ENCODE data around the gene POLR1E.

The POLR1E gene, protein sequence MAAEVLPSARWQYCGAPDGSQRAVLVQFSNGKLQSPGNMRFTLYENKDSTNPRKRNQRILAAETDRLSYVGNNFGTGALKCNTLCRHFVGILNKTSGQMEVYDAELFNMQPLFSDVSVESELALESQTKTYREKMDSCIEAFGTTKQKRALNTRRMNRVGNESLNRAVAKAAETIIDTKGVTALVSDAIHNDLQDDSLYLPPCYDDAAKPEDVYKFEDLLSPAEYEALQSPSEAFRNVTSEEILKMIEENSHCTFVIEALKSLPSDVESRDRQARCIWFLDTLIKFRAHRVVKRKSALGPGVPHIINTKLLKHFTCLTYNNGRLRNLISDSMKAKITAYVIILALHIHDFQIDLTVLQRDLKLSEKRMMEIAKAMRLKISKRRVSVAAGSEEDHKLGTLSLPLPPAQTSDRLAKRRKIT

DNA sequence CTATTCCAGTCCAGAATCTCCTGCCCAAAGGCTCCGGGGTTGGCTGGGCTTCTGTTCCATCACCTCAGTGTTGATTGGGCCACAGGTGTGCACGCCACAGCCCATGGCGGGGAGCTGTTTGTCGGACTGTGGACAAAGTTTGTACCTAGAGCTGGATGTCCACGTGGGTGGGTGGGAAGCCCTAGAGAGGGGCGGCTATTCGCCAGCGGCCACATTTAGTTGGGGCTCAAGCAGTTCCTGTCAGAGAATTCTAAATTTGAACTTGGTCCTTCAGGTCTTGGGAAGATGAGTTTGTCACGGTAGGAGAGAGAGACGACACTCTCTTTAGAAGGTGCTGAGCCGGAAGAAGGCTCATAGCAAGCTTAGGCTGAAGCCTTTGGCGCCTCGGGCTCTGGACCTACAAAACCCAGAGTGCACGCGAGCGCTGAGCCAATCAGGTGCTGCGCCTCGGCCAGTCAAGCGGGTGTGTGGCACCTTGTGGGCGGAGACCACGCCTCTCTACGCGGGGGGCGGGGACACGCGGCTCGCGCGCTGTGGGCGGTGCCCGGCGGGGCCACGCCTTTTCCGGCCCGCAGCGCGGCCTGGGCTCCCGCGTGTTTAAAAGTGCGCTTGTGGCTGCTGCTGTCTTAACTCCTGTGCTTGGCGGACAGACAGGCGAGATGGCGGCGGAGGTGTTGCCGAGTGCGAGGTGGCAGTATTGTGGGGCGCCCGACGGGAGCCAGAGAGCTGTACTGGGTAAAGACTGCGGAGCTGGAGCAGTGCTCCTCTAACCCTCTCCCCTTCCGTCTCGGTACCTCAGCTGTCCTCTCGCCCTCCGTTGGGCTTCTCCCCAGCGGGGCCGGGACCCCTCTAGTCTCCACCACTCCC is at the start of gene POLR1E:
POLR1E (plus strand) TSS at position 560 of the 867 bp plus-strand sequence; CDS start at position 660, 100 bp downstream.
- intact Hi-C loops (cut with DNase I) = loop anchor here (10.0 kb wide), 2 partner anchors 109 to 419 kb away; partner anchors contain the start of genes SLC25A51 and TOMM5
- peak; percentile 87 to 98 (median 94) for DNase-seq

DNA sequence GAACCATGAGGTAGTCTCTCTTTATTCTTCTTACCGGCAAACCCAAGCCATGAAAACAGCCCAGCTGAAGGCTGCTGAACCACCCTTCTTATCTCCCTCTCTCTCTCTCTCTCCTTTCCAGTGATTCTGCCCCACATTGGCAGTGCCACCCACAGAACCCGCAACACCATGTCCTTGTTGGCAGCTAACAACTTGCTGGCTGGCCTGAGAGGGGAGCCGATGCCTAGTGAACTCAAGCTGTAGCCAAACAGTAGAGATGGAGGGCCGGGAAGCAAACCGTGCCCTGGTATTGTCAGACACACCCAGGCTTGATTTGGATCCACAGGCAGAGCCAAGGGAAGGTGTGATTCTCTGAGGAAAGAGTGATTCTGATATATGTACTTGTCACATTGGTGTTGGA is 49.2 kb upstream of the POLR1E start:
- DNase-seq = peak in 12 of 42 donors; percentile 13 to 66 (median 42)
- intact Hi-C loops (cut with DNase I) = no loop called here

DNA sequence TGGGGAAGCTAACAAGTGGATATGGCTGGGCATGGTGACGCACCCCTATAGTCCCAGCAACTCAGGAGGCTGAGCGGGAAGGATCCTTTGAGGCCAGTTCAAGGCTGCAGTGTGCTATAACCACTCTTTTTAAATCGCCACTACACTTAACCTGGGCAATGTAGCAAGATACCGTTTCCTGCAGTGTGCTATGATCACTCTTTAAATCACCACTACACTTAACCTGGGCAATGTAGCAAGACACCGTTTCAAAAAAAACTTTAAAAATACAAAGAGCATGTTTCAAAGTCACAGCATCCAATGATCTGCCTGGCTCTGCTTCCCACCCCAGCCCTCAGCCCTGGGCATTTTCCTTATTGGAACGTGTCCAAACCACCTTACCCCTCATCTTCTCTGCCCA is 48.7 kb upstream of the POLR1E start:
- no peak for DNase-seq
- intact Hi-C loops (cut with DNase I) = no loop called here

DNA sequence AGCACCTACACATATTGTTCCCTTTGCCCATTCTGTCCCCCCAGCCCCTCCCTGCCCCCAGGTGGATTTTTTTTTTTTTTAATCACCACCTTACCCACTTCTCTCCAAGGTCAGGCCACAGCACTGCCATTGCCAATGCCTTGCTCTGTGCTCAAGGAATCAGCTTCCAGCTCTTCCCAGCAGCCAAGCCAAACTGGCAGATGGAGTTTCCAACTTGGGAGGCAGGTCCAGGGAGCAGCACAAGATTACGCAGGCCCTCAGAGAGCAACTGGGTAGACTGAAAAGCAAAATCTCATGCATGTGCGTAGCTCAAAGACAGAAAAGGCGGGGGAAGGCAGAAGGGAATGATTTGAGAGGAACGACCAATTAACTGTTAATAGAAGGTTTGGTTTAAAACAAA is 48.1 kb upstream of the POLR1E start:
- intact Hi-C loops (cut with DNase I) = no loop called here

DNA sequence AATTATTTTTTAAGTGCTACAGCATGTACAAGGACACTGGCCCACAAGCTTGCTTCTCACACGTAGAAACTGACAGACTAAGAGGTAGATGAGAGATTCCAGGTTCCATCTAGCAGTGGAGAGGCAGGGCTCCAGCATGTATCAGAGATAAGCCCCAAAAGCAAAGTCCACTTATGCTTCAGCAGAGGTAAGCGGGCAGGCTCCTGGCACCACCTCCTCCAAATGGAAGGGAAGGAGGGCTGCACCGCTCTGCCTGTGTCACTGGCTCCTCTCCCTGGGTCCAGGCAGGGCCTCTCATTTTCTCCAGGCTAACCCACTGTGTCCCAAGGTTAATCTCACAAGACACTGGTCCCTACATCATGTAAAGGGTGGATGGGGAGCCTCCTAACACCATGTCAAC is 47.4 kb upstream of the POLR1E start:
- intact Hi-C loops (cut with DNase I) = no loop called here
- peak in 1 of 42 donors; percentile 7 for DNase-seq

More for the DNA sequence above, 48.1 kb upstream of the POLR1E start:
- DNase-seq = peak in 5 of 42 donors; percentile 14 to 51 (median 45)

DNA sequence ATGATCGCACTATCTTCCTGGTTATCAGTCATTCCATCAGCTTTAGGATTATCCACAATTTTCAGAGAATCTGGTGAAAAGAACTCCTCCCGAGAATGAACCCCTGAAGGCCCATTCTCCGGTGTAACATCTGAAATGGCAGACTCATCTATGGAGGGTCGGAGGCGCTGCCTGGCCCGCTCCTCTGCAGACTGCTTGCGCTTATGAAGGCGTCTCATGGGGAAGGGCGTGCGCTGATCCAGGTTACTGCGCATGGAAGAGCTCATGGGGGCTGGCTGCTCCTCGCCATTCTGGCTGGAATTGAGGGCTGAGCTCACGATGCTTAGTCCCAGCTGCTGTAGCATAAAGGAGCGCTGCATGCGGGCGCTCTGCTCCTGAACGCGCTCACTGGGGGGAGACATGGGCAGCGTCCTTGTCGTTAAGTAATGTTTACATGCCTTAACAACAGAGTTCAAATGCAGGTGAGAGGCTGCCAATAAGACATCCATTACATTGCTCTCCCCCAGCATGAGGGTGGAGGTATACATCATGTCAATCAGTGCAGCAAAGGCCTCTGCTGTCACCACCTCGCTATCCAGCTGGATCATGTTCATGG is 43.9 kb upstream of the POLR1E start:
- DNase-seq = no peak
- intact Hi-C loops (cut with DNase I) = no loop called here

DNA sequence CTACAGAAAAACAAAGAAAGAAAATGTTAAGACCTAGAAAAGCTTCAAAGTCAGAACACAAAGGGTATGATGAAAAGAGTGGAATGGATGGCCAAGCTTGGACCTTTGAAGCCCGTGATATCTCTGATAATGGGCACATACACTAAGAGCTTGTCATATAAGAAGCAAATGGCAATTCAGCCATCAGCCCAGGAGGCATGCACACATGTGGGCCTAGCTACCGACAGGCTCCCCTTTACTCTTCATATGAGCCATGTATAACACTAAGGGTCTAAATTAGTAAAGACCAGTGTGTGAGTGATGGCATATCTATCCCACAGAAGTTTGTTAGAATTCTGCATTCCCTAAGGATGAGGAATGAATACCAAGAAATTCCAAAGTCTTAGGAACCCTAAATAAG is 43.2 kb upstream of the POLR1E start:
- intact Hi-C loops (cut with DNase I) = no loop called here

DNA sequence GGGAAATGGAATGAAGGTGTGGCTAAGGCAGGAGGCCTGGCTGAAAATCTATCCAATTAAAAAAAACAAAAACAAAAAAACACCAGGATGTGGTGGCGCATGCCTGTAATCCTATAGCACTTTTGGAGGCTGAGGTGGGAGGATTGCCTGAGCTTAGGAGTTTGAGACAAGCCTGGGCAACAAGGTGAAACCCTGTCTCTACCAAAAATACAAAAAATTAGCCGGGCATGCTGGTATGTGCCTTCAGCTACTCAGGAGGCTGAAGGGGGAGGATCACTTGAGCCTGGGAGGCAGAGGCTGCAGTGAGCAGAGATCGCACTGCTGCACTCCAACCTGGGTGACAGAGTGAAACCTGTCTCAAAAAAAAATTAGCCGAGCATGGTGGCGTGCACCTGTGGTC is 42.2 kb upstream of the POLR1E start:
- DNase-seq = no peak
- intact Hi-C loops (cut with DNase I) = no loop called here

More for the DNA sequence above, 43.2 kb upstream of the POLR1E start:
- DNase-seq = no peak

DNA sequence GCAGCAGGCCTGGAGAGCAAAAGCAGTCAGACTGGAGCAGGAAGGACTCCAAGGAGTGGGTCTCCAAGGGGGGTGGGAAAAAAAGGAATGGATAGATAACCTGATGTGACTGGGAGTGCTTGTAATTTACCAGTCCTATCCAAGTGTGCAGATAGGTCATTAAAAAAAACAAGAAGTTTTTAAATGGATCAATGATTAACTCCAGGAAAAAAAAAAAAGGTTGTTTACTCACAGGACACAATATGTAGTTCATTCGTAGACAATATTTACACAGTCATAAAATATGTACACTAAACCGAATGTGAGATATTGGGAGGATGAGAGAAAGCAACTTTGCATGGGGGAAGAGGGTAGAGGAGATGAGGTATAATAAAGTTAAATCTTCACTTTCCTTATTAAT is 40.9 kb upstream of the POLR1E start:
- no peak for DNase-seq
- intact Hi-C loops (cut with DNase I) = no loop called here

DNA sequence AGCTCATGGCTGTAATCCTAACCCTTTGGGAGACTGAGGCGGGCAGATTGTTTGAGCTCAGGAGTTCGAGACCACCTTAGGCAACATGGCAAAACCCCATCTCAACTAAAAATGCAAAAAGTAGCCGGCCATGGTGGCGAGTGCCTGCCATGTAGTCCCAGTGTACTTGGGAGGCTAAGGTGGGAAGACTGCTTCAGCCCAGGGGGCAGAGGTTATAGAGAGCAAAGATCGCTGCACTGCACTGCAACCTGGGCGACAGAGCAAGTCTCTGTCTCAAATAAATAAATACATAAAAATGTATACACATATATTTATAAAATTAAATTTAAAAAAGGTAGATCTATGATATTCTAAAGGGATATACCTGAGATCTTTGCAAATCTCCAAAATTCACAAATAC is 39.9 kb upstream of the POLR1E start:
- intact Hi-C loops (cut with DNase I) = no loop called here
- DNase-seq = no peak

DNA sequence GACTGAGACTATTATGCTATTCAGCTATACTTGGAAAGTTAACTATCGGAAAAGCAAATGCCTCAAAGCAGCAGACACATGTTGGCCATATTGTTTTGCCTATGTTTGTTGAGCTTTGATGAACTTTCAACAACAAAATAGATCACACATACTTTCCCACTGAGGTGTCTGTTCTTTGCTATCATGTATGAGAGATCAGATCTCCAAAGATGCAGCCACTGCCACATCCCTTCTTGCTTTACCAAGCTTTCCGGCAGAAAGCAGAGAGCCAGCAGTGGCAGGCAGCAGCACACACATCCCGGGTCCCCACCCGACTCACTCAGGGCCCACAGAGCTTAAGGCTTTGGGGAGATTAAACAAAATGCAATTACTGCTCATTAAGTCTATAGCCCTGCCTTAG is 39.3 kb upstream of the POLR1E start:
- intact Hi-C loops (cut with DNase I) = no loop called here
- DNase-seq = no peak

DNA sequence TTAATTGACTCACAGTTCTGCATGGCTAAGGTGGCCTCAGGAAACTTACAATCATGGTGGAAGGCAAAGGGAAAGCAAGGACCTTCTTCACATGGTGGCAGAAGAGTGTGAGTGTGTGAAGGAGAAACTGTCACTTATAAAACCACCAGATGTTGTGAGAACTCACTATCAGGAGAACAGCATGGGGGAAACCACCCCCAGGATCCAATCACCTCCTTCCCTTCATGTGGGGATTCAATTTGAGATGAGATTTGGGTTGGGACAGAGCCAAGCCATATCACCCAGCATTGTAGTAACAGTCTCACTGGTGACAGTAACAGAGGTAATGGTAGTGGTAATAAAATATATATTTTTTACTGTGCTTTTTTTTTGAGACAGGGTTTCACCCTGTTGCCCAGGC is 38.6 kb upstream of the POLR1E start:
- intact Hi-C loops (cut with DNase I) = no loop called here
- no peak for DNase-seq

DNA sequence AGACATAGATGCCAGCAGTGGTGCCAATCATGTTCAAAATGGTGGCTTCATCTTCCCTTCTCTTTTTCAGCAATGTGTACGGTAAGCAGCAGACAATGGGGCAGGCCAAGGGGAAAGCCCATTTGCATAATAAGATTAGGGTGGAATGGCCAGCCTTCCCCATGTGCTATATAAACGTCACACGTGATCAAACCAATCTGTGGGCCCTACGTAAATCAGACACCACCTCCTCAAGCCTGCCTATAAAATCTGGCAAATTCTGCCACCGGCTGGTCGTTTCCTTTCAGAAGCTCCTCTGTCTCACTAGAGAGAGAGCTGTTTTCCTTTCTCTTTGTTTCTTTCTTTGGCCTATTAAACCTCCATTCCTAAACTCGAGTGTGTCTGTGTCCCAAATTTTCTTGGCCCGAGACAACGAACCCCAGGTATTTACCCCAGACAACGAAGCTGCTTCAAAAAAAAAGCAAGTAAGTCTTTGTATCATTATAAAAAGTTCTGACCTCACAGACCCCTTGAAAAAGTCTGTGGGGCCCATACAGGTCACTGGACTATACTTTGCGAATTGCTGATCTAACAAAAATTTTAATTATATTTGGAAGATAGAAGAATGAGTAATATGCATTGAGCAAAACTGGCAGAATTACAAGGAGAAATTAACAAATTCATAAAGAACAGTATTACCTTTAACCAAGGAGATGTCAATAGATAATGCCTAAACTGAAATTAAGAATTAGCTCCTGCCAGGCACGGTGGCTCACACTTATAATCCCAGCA is 35.7 kb upstream of the POLR1E start:
- intact Hi-C loops (cut with DNase I) = no loop called here
- DNase-seq = peak in 41 of 42 donors; percentile 43 to 90 (median 68)

DNA sequence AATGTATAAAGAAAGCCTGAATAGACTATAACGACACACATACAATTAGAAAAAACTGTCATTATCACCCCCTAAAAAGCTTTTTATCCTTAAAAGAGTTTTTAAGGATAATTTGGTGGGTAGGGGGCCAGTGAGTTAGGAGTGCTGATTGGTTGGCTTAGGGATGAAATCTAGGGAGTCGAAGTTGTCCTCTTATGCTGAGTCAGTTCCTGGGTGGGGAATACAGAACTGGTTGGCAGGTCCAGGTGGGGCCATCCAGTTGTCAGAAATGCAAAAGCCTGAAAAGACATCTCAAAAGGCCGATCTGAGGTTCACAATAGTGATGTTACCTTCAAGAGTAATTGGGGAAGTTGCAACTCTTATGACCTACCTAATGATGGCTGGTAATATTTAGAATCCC is 34.1 kb upstream of the POLR1E start:
- DNase-seq = no peak

DNA sequence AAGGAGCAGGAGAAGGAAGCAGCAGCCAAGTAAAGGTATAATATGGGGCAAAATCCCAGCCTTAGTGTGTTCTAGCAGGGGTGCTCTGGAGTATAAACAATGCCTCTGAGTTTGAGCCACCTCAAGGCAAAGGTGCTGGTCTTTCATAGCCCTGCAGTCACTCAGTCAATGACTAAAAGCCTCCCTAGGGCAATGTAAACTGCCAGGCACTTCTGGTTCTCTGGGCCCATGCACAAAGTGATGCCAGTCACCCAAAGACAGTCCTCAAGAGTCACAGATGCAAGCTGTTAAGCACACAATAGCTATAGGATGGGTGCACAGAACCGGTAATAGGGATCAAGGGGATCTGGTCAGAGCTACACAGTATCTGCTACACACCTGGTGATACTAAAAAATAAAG is 33.1 kb upstream of the POLR1E start:
- no peak for DNase-seq
- intact Hi-C loops (cut with DNase I) = no loop called here

More for the DNA sequence above, 34.1 kb upstream of the POLR1E start:
- intact Hi-C loops (cut with DNase I) = no loop called here

DNA sequence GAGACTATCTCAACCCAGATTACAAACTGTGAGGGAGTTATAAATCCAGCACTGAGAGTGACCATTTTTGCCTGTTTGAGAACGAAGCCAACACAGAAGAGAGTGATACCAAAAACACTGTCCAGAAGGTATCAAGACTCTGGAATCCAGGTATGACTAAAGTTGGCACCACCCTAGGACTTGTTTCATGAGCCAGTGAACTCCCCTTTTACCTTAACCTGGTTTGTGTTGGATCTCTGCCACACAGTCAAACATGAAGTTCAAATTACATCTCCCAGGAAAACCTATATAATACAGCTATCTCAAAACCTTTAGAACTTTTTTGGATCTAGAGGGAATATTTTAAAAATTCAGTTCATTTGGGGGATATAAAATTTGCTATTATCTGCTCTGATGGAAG is 31.9 kb upstream of the POLR1E start:
- intact Hi-C loops (cut with DNase I) = no loop called here
- no peak for DNase-seq

DNA sequence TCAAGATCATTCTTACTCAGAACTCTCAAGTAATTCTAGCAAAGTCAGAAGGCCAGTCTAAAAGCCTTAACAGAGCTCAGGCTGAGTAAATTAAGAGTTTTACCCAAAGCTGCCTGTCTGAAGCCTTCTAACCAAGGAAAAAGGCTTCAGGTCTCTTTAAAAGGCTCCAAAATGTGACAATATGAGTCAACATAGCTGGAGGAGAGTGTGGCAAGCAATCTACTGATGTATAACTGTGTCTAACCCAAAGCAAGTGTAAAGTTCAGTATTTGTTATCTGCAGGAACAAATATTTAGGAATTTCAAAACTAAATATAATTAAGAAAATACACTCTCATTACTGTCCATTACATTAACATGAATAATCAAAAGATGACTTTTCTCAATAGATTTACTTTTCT is 31.5 kb upstream of the POLR1E start:
- intact Hi-C loops (cut with DNase I) = no loop called here
- no peak for DNase-seq

DNA sequence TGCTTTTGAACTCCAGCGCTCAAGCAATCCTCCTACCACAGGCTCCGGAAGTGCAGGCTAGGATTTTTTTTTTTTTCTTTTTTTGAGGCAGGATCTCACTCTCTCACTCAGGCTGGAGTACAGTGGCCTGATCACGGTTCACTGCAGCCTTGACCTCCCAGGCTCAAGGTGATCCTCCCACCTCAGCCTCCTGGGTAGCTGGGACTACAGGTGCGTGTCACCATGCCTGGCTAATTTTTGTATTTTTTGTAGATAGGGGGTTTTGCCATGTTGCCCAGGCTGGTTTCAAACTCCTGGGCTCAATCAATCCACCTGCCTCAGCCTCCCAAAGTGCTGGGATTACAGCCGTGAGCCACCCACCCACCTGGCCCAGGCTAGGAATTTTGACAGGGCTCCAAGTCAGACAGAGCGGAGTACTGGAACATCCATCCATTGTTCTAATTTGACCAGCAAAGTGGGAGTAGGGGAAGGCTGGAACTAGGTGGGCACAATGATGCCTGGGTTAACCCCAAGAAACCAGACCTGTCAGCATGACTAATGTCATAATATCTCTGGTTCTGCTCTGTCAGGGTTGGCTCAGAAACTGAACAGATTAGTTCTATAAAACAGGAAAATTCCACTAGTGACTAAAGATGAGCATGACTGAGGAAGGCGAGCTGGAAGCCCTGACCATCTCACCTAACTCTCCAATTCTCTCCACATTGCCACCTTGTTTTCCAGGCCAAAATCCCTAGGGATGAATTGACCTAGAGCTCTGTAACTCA is 29.7 kb upstream of the POLR1E start:
- intact Hi-C loops (cut with DNase I) = no loop called here
- DNase-seq = peak in 1 of 42 donors; percentile 32

Data from head of caudate nucleus (tissue), 42 donors.